Smooth muscle cell of the umbilical artery (primary cell): ENCODE measurements around the gene DDX47. TPM values are rescaled to one million over a fixed set of nuclear protein-coding genes. Genes with fewer than 3 reads are reported as not detected.

Source experiments
- total RNA-seq: library from RNA; depleted of rRNA; stranded (reverse); fragments of >200 nt; gene quantifications from 2 replicates; pipeline ENCODE4 v1.2.3, GENCODE V29; 2014

Gene DDX47
- total RNA-seq = 76.0 and 81.6 TPM in 2 replicates

DNA sequence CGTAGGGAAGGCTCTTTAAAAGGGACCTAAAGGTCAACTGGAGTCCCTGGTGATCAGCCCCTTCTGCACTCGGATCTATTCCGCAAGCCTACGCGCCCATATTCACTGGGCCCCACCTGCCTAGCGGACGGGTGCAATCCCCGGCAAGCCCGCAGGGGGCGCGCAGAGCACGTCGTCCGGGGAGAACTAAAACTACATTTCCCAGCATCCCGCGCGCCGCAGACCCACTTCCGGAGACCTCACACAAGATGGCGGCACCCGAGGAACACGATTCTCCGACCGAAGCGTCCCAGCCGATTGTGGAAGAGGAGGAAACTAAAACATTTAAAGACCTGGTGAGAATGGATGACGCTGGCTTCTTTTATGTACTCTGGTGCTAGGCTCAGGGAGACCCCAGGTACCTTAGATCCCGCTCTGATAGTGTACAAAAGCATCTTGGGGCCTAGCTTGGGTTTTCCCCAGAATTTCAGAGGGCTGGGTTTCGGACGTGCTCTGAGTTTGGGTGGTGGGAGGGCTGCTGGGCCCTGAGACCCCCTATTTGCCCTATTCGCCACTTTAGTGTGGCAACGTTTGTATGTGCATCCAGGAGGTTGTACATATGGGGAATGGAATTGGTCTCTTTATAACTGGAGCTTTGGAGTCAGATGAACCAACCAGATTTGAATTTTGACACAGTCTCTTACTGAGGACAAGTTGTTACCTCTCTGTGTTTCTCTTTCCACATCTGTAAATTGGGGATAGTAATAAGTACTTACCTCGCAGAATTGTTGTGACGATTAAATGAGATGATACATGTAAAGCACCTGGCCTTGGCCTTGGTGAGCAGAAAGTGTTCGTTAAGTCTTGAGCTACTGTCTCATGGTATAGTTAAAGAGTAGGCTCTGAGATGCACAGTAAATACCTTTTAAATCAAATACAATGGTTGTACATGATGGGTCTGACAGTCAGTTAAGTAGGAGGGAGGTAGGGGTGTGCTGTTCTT, at the start of gene DDX47:
Gene DDX47, plus strand, starts transcription at position 227 of the 982 bp plus-strand sequence. Its CDS starts 22 bp downstream, at position 249.

DNA sequence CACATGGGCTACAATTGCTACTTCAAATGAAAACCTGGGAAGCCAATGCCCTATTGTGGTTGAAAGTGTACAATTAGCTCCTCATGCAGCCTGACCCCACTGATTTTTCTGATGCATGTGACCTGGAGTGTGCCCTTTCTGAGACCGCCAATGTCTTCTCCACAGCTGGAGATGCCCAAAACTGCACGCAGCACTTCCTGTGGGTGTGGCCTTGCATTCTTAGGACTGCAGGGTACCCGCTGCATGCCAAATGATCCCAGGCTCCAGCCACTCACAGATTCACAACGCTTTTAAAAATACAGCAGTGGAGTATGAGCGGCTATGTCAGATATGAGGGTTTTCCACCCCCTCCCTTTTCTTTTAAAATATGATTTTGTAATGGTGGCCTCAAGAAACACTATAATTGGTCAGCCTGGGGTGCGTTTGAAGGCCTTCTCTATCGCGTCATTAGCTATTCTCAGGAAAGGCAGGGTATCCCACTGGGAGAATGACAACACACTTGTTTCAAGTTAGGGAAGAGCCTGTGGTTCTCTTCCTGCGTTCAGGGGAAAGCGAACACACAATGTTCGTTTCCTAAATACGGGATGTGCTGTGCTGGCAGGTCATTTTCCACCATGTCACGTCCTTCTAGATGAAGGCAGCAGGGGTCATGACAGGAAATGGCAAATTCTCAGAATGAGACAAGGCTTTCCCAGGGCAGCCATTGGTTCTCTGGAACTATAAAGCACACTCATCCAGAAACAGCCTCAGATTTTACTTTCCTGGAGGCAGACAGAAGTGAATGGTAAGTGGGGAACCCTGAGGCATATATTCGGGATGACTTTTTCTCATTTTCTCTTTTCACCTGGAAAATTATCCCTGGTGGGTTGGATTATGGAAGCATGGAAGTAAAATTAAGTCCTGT, 28.0 kb upstream of the DDX47 start, which contains the start of gene APOLD1:
Gene APOLD1, plus strand, starts transcription at position 749 of the 904 bp plus-strand sequence. Its CDS starts 33 bp downstream, at position 782.

Other genes starting within 250 kb of the DDX47 start
- gene CREBL2, start 201.5 kb upstream of the DDX47 start, total RNA-seq = 30.9 and 31.3 TPM in 2 replicates
- under 0.01 TPM in 1 of 2 replicates, not detected in the other for gene GPR19, start 117.2 kb upstream of the DDX47 start, total RNA-seq
- gene CDKN1B, start 96.0 kb upstream of the DDX47 start, total RNA-seq = 15.5 and 17.5 TPM in 2 replicates
- gene APOLD1, start 27.7 kb upstream of the DDX47 start, total RNA-seq = 3.0 and 4.5 TPM in 2 replicates
- 6.2 and 13.3 TPM in 2 replicates for gene GPRC5A, start 78.2 kb downstream of the DDX47 start, total RNA-seq
- gene GPRC5D, start 138.8 kb downstream of the DDX47 start, total RNA-seq = not detected in 2 replicates
- gene HEBP1, start 186.9 kb downstream of the DDX47 start, total RNA-seq = 15.6 and 16.6 TPM in 2 replicates
- 10.1 and 10.9 TPM in 2 replicates for gene FAM234B, start 231.0 kb downstream of the DDX47 start, total RNA-seq